NCI-H1092 treated with DMSO at 0.1 percent for 48 hours (cell line): ENCODE data around the gene TRAPPC6A.

Experiments used
- DNase-seq: peaks from one replicate; lab custom pipeline; 2025; lab: John Stamatoyannopoulos, UW

TRAPPC6A gene

GRCh38 chr19:45130888-45131615 is 47.0 kb downstream of the TRAPPC6A start:
- peak; percentile 41 for DNase-seq

GRCh38 chr19:45130236-45130635 is 47.8 kb downstream of the TRAPPC6A start:
- DNase-seq = no peak

- no peak for DNase-seq
These were observed 49.2 kb downstream of the TRAPPC6A start for GRCh38 chr19:45128806-45129205.

- DNase-seq = no peak
These were observed 49.9 kb downstream of the TRAPPC6A start for GRCh38 chr19:45128146-45128545.

- no peak for DNase-seq
These were observed 51.4 kb downstream of the TRAPPC6A start for GRCh38 chr19:45126654-45127053.

GRCh38 chr19:45125975-45126493 is 52.0 kb downstream of the TRAPPC6A start:
- DNase-seq = peak; percentile 4

- no peak for DNase-seq
These were observed 52.7 kb downstream of the TRAPPC6A start for GRCh38 chr19:45125360-45125759.

- no peak for DNase-seq
These were observed 54.0 kb downstream of the TRAPPC6A start for GRCh38 chr19:45124021-45124420.

GRCh38 chr19:45123440-45123850 is 54.6 kb downstream of the TRAPPC6A start:
- no peak for DNase-seq

- no peak for DNase-seq
These were observed 55.2 kb downstream of the TRAPPC6A start for GRCh38 chr19:45122832-45123231.

- DNase-seq = no peak
These were observed 56.2 kb downstream of the TRAPPC6A start for GRCh38 chr19:45121827-45122345.

- DNase-seq = no peak
These were observed 58.5 kb downstream of the TRAPPC6A start for GRCh38 chr19:45119582-45119981.

- DNase-seq = peak; percentile 15
These were observed 59.3 kb downstream of the TRAPPC6A start for GRCh38 chr19:45118591-45119355.

GRCh38 chr19:45118106-45118505 is 59.9 kb downstream of the TRAPPC6A start:
- no peak for DNase-seq

GRCh38 chr19:45117671-45118070 is 60.4 kb downstream of the TRAPPC6A start:
- no peak for DNase-seq

GRCh38 chr19:45117167-45117594 is 60.9 kb downstream of the TRAPPC6A start:
- DNase-seq = no peak

GRCh38 chr19:45115809-45116615 is 62.0 kb downstream of the TRAPPC6A start:
- DNase-seq = peak; percentile 27

GRCh38 chr19:45114116-45114515 is 63.9 kb downstream of the TRAPPC6A start:
- DNase-seq = peak; percentile 59

GRCh38 chr19:45113628-45114027 is 64.4 kb downstream of the TRAPPC6A start:
- DNase-seq = peak; percentile 60
